Neural cell (in vitro differentiated cells): ENCODE data around the gene RAB3GAP2.

Source experiments
- CTCF ChIP-seq: fragments of 450-650 bp; IDR thresholded peaks from 2 replicates; pipeline ENCODE4 v1.5.1; 2014; ENCODE audit warnings: antibody characterized with exemption, mild to moderate bottlenecking, moderate library complexity; ENCODE audit not compliant: poor library complexity, severe bottlenecking
- EZH2 ChIP-seq: fragments of 200-600, 300-800 bp; shearing (Covaris generic), sonication (generic); IDR thresholded peaks from 2 replicates; pipeline ENCODE4 v1.6.1; 2014; ENCODE audit warnings: antibody characterized with exemption, low read length, borderline replicate concordance, mild to moderate bottlenecking; ENCODE audit not compliant: insufficient read depth, poor library complexity, severe bottlenecking
- MXI1 ChIP-seq: fragments of 450-650 bp; conservative IDR thresholded peaks from 2 replicates; pipeline ENCODE4 v1.6.1; 2014; ENCODE audit warnings: antibody characterized with exemption, mild to moderate bottlenecking; ENCODE audit not compliant: poor library complexity, severe bottlenecking
- REST ChIP-seq: IDR thresholded peaks from 2 replicates; pipeline ENCODE4 v1.6.1; 2012; ENCODE audit warnings: borderline replicate concordance
- TAF1 ChIP-seq: IDR thresholded peaks from 2 replicates; pipeline ENCODE4 v1.6.1; 2012; ENCODE audit warnings: low read depth

- no peak for TF ChIP-seq CTCF
- TF ChIP-seq EZH2 = no peak
- TF ChIP-seq TAF1 = no peak
- TF ChIP-seq REST = no peak
- no peak for TF ChIP-seq MXI1
Observed at GRCh38 chr1:220119043-220119512, 153.2 kb downstream of the RAB3GAP2 start.
